SU-DHL-6 (cell line): Measurements from ENCODE around the gene TRAT1.

ENCODE experiments used
- H2AFZ ChIP-seq: fragments of 200-600 bp; sonication (generic); 2 replicates; pipeline ENCODE4 v1.6.1; 2014; ENCODE audit warnings: low read depth, mild to moderate bottlenecking, moderate library complexity, mixed read lengths, antibody characterized with exemption, low read length; ENCODE audit not compliant: severe bottlenecking
- H3F3A ChIP-seq: fragments of 200-600 bp; shearing (Covaris generic); 2 replicates; pipeline ENCODE4 v1.6.0; 2016; ENCODE audit warnings: antibody characterized with exemption, mild to moderate bottlenecking; ENCODE audit not compliant: insufficient read depth
- H3K27ac ChIP-seq: fragments of 200-600 bp; sonication (generic); 2 replicates; pipeline ENCODE4 v1.5.1; 2016; ENCODE audit warnings: low read depth, mild to moderate bottlenecking, low read length, moderate library complexity, mixed read lengths
- H3K27me3 ChIP-seq: fragments of 200-600 bp; sonication (generic), shearing (Covaris generic); 2 replicates; pipeline ENCODE4 v1.6.0; 2014; ENCODE audit warnings: mild to moderate bottlenecking, low read length
- H3K36me3 ChIP-seq: fragments of 200-600 bp; sonication (generic); 2 replicates; pipeline ENCODE4 v1.6.1; 2014; ENCODE audit warnings: mild to moderate bottlenecking, low read length, mixed read lengths
- H3K4me2 ChIP-seq: fragments of 300-600, 200-600 bp; shearing (Covaris generic), sonication (generic); 2 replicates; pipeline ENCODE4 v1.6.0; 2014; ENCODE audit warnings: low read length, low read depth, mild to moderate bottlenecking; ENCODE audit not compliant: poor library complexity, severe bottlenecking
- H3K4me3 ChIP-seq: fragments of 200-600 bp; sonication (generic); 2 replicates; pipeline ENCODE4 v1.5.1; 2014; ENCODE audit warnings: antibody characterized with exemption, low read length, mild to moderate bottlenecking, mixed read lengths; ENCODE audit not compliant: insufficient read depth, poor library complexity, severe bottlenecking
- H3K79me2 ChIP-seq: fragments of 200-600 bp; sonication (generic); 2 replicates; pipeline ENCODE4 v1.6.1; 2014; ENCODE audit warnings: mild to moderate bottlenecking, low read length, moderate library complexity; ENCODE audit not compliant: insufficient read depth
- H3K9ac ChIP-seq: fragments of 200-600 bp; sonication (generic); 2 replicates; pipeline ENCODE4 v1.7.0; 2014; ENCODE audit warnings: mild to moderate bottlenecking, low read length
- H3K9me2 ChIP-seq: fragments of 200-600 bp; sonication (generic); replicated peaks from 2 replicates; pipeline ENCODE4 v1.6.1; 2014; ENCODE audit warnings: low read length; ENCODE audit not compliant: insufficient read depth
- H3K9me3 ChIP-seq: fragments of 200-600 bp; sonication (generic); 2 replicates; pipeline ENCODE4 v1.6.1; 2014; ENCODE audit warnings: low read length, mixed read lengths; ENCODE audit not compliant: insufficient read depth
- H4K20me1 ChIP-seq: fragments of 200-600 bp; sonication (generic); 2 replicates; pipeline ENCODE4 v1.6.1; 2014; ENCODE audit warnings: low read depth, mild to moderate bottlenecking, antibody characterized with exemption, low read length, moderate library complexity, mixed read lengths
- CTCF ChIP-seq: fragments of 200-600 bp; sonication (generic); IDR thresholded peaks from one replicate; pipeline ENCODE4 v1.5.1; 2017; ENCODE audit warnings: antibody characterized with exemption, mild to moderate bottlenecking, low read length, moderate library complexity; ENCODE audit not compliant: insufficient read depth, poor library complexity, severe bottlenecking
- EZH2phosphoT487 ChIP-seq: fragments of 200-600 bp; sonication (generic), shearing (Covaris generic); conservative IDR thresholded peaks from 2 replicates; pipeline ENCODE4 v1.6.1; 2018; ENCODE audit warnings: mild to moderate bottlenecking, antibody characterized with exemption, low read length, moderate library complexity, mixed read lengths

Gene TRAT1

GRCh38 chr3:108838436-108838835, 15.8 kb downstream of the TRAT1 start:
- Histone ChIP-seq H3K4me2 (no peak overlapping the region), H3K36me3 (no peaks in the 10 kb centered on the region), H4K20me1 (no peaks in the 10 kb centered on the region), H3K9ac (no peak overlapping the region), H2AFZ (no peak overlapping the region), H3K4me3 (no peak overlapping the region), H3K79me2 (no peaks in the 10 kb centered on the region), H3F3A (no peaks in the 10 kb centered on the region), H3K9me3 (no peaks in the 10 kb centered on the region), H3K9me2 (no peaks in the 10 kb centered on the region), H3K27me3 (no peaks in the 10 kb centered on the region), H3K27ac (no peak overlapping the region)
- no peak for TF ChIP-seq CTCF
- TF ChIP-seq EZH2phosphoT487: no peak

- TF ChIP-seq CTCF (no peak), EZH2phosphoT487 (no peak)
- Histone ChIP-seq H2AFZ (no peak overlapping the region), H3K9me2 (no peaks in the 10 kb centered on the region), H3K27me3 (no peaks in the 10 kb centered on the region), H3K79me2 (no peaks in the 10 kb centered on the region), H4K20me1 (no peaks in the 10 kb centered on the region), H3K4me2 (no peak overlapping the region), H3K36me3 (no peaks in the 10 kb centered on the region), H3K4me3 (no peak overlapping the region), H3K9me3 (no peaks in the 10 kb centered on the region), H3F3A (no peaks in the 10 kb centered on the region), H3K27ac (no peak overlapping the region), H3K9ac (no peak overlapping the region)
Observed at GRCh38 chr3:108845709-108846293, 23.2 kb downstream of the TRAT1 start.

- TF ChIP-seq CTCF: no peak
- no peak for TF ChIP-seq EZH2phosphoT487
- H2AFZ ChIP-seq: no peak overlapping the region
- no peaks in the 10 kb centered on the region for H3K36me3 ChIP-seq
- no peak overlapping the region for H3K27ac ChIP-seq
- H3F3A ChIP-seq: no peaks in the 10 kb centered on the region
- H3K4me2 ChIP-seq: no peak overlapping the region
- H3K9ac ChIP-seq: no peak overlapping the region
- H3K9me3 ChIP-seq: no peaks in the 10 kb centered on the region
- H3K27me3 ChIP-seq: no peaks in the 10 kb centered on the region
- H3K4me3 ChIP-seq: no peak overlapping the region
- H3K9me2 ChIP-seq: no peaks in the 10 kb centered on the region
- no peaks in the 10 kb centered on the region for H3K79me2 ChIP-seq
- no peaks in the 10 kb centered on the region for H4K20me1 ChIP-seq
Observed at GRCh38 chr3:108847187-108847586, 24.6 kb downstream of the TRAT1 start.
